Measurements from ENCODE around the gene NRDC. TPM values are rescaled to one million over a fixed set of nuclear protein-coding genes. Genes with fewer than 3 reads are reported as not detected.
"Not testable (repeated sequence)": the region's sequence is repeated elsewhere in the genome, so short reads cannot be mapped to it uniquely, and the experiment has no call there.

The NRDC gene
- total and polyA plus RNA-seq, 2 experiments from 2014 or later = 129 to 217 TPM

- Histone ChIP-seq H3F3A (replicated peaks; ENCODE audit: low read depth) (peaks cover 4% of the 10 kb centered on the region; the same call in 1 of the 2 replicates), H3K4me2 (peak overlapping the region; percentile 89), H3K27me3 (ENCODE audit: insufficient read depth) (no peaks in the 10 kb centered on the region), H3K9me2 (ENCODE audit: insufficient read depth) (no peaks in the 10 kb centered on the region), H3K4me3 (peak overlapping the region; percentile 97), H3K79me2 (replicated peaks; ENCODE audit: insufficient read depth) (peaks cover 81% of the 10 kb centered on the region), H3K27ac (ENCODE audit: low read depth) (peak overlapping the region; percentile 21), H3K36me3 (ENCODE audit: insufficient read depth) (no peaks in the 10 kb centered on the region), H4K20me1 (replicated peaks; ENCODE audit: insufficient read depth) (peaks cover 20% of the 10 kb centered on the region), H2AFZ (no peak overlapping the region), H3K4me1 (ENCODE audit: insufficient read depth) (peaks cover 32% of the 10 kb centered on the region)
- H3K27me3 Mint-ChIP-seq (ENCODE audit: insufficient read depth, low read depth, poor library complexity) = no peaks in the 10 kb centered on the region
- peaks cover 3% of the 10 kb centered on the region; the same call in 2 of the 3 replicates for H3K36me3 Mint-ChIP-seq (ENCODE audit: low read depth)
- no peaks in the 10 kb centered on the region for H3K9me3 Mint-ChIP-seq
- H3K4me1 Mint-ChIP-seq = peaks cover 33% of the 10 kb centered on the region
- TF ChIP-seq NANOG (IDR thresholded peaks at IDR 0.05; ENCODE audit: borderline replicate concordance) = no peak
- no peak for TF ChIP-seq STAT1 (IDR thresholded peaks at IDR 0.05; ENCODE audit: unreplicated experiment)
- no peak for TF ChIP-seq ZNF462 (CRISPR knock-in tag; IDR thresholded peaks at IDR 0.05)
- TF ChIP-seq ZNF331 (CRISPR knock-in tag; IDR thresholded peaks at IDR 0.05; ENCODE audit: low read depth) = no peak
- no peak for TF ChIP-seq EZH2 (IDR thresholded peaks at IDR 0.05; ENCODE audit: low read depth, unreplicated experiment)
- no peak for TF ChIP-seq EZH2phosphoT487 (IDR thresholded peaks at IDR 0.05; ENCODE audit: unreplicated experiment)
- TF ChIP-seq REST (IDR thresholded peaks at IDR 0.05; ENCODE audit: unreplicated experiment) = no peak
- peak overlapping the region; percentile 53 for H3K4me3 Mint-ChIP-seq
- no peak for DNase-seq (ENCODE audit: low spot score)
- H3K27ac Mint-ChIP-seq = peak overlapping the region; percentile 90
- ATAC-seq = no peak
These were observed 3.2 kb downstream of the NRDC start for GRCh38 chr1:51875291-51875772.

GRCh38 chr1:51873270-51873669 lies 5.3 kb downstream of the NRDC start:
- H3K36me3 Mint-ChIP-seq (ENCODE audit: low read depth); H3K9me3 Mint-ChIP-seq; H3K27me3 Mint-ChIP-seq (ENCODE audit: insufficient read depth, low read depth, poor library complexity); H3K27ac Mint-ChIP-seq; H3F3A ChIP-seq (replicated peaks; ENCODE audit: low read depth); DNase-seq (ENCODE audit: low spot score); H3K4me3 Mint-ChIP-seq; H2AFZ ChIP-seq; H3K36me3 ChIP-seq (ENCODE audit: insufficient read depth); H3K27me3 ChIP-seq (ENCODE audit: insufficient read depth); H3K4me3 ChIP-seq; ATAC-seq; H3K4me2 ChIP-seq; H3K9me2 ChIP-seq (ENCODE audit: insufficient read depth); H3K27ac ChIP-seq (ENCODE audit: low read depth): not testable (repeated sequence)
- peaks cover 25% of the 10 kb centered on the region for H4K20me1 ChIP-seq (replicated peaks; ENCODE audit: insufficient read depth)
- peaks cover 32% of the 10 kb centered on the region for H3K4me1 ChIP-seq (ENCODE audit: insufficient read depth)
- peaks cover 33% of the 10 kb centered on the region for H3K4me1 Mint-ChIP-seq
- peaks cover 100% of the 10 kb centered on the region for H3K79me2 ChIP-seq (replicated peaks; ENCODE audit: insufficient read depth)

All from GM23338 (cell line).